ENCODE measurements around the gene HAAO. TPM values are rescaled to one million over a fixed set of nuclear protein-coding genes. Genes with fewer than 3 reads are reported as not detected.

Gene HAAO
- 10 to 100 TPM in 1 of 4 donors, 1 to 10 TPM in 2, under 1 TPM in 1; 0.61 to 10.5 (median 5.2) TPM for total RNA-seq

- Histone ChIP-seq H3K9me3 (no peaks in the 10 kb centered on the region), H3K4me1 (peaks cover 15 to 60% (median 28%) of the 10 kb centered on the region in 3 donors), H3K27ac (peak within 1 kb of the TSS; percentile 77 to 92 (median 90)), H3K27me3 (no peaks in the 10 kb centered on the region), H3K4me3 (peak within 1 kb of the TSS; percentile 51 to 78 (median 68)), H3K36me3 (no peaks in the 10 kb centered on the region)
- TF ChIP-seq POLR2A (IDR thresholded peaks at IDR 0.05) (no peak), CTCF (IDR thresholded peaks at IDR 0.05) (peak in 3 of 6 experiments; percentile 6 to 17 (median 14))
- intact Hi-C loops (cut with DNase I) = no loop called here
- 0% methylated on average over 2 of the region's 75 CpGs; no CpG with 5 or more reads in 1 of the 2 donors for WGBS, 2 donors
- DNase-seq = no peak
These were observed at the start of gene HAAO for GRCh38 chr2:42792583-42793333. HAAO (minus strand) TSS chr2:42792583; CDS start chr2:42792536, 47 bp downstream.

GRCh38 chr2:42841344-42841743 is 49.0 kb upstream of the HAAO start:
- Histone ChIP-seq H3K4me1 (peaks cover 11 to 64% (median 19%) of the 10 kb centered on the region in 3 donors), H3K36me3 (no peaks in the 10 kb centered on the region), H3K9me3 (no peaks in the 10 kb centered on the region), H3K27ac (no peak overlapping the region), H3K4me3 (no peak overlapping the region), H3K27me3 (no peaks in the 10 kb centered on the region)
- TF ChIP-seq CTCF (IDR thresholded peaks at IDR 0.05) (no peak), POLR2A (IDR thresholded peaks at IDR 0.05) (no peak)
- 100% methylated on average over 1 of the region's 5 CpGs; no CpG with 5 or more reads in 1 of the 2 donors for WGBS, 2 donors
- DNase-seq = no peak
- intact Hi-C loops (cut with DNase I) = no loop called here

GRCh38 chr2:42840760-42841159 is 48.4 kb upstream of the HAAO start:
- H3K4me3 ChIP-seq = no peak overlapping the region
- peak overlapping the region in 2 of 4 donors; percentile 48 to 49 for H3K27ac ChIP-seq
- TF ChIP-seq CTCF (IDR thresholded peaks at IDR 0.05) (no peak), POLR2A (IDR thresholded peaks at IDR 0.05) (no peak)
- H3K9me3 ChIP-seq = no peaks in the 10 kb centered on the region
- no peaks in the 10 kb centered on the region for H3K27me3 ChIP-seq
- 86 to 90% methylated on average over 6 of the region's 6 CpGs for WGBS, 2 donors
- H3K4me1 ChIP-seq = peaks cover 11 to 64% (median 21%) of the 10 kb centered on the region in 3 donors
- no peaks in the 10 kb centered on the region for H3K36me3 ChIP-seq
- no peak for DNase-seq
- intact Hi-C loops (cut with DNase I) = no loop called here

- DNase-seq = no peak
- intact Hi-C loops (cut with DNase I) = no loop called here
- Histone ChIP-seq H3K4me3 (no peak overlapping the region), H3K27me3 (no peaks in the 10 kb centered on the region), H3K36me3 (no peaks in the 10 kb centered on the region), H3K4me1 (peaks cover 6 to 58% (median 18%) of the 10 kb centered on the region in 3 donors), H3K27ac (peak overlapping the region in 2 of 4 donors; percentile 48 to 49), H3K9me3 (no peaks in the 10 kb centered on the region)
- 48 to 64% methylated on average over 4 of the region's 4 CpGs for WGBS, 2 donors
- no peak for TF ChIP-seq CTCF (IDR thresholded peaks at IDR 0.05)
- no peak for TF ChIP-seq POLR2A (IDR thresholded peaks at IDR 0.05)
These were observed 47.6 kb upstream of the HAAO start for GRCh38 chr2:42839809-42840501.

GRCh38 chr2:42838133-42838532 is 45.8 kb upstream of the HAAO start:
- H3K27me3 ChIP-seq = no peaks in the 10 kb centered on the region
- TF ChIP-seq CTCF (IDR thresholded peaks at IDR 0.05) (no peak), POLR2A (IDR thresholded peaks at IDR 0.05) (no peak)
- intact Hi-C loops (cut with DNase I) = no loop called here
- 97 to 98% methylated on average over 5 of the region's 5 CpGs for WGBS, 2 donors
- H3K36me3 ChIP-seq = no peaks in the 10 kb centered on the region
- H3K27ac ChIP-seq = no peak overlapping the region
- H3K4me3 ChIP-seq = no peak overlapping the region
- H3K4me1 ChIP-seq = peaks cover 0 to 41% (median 18%) of the 10 kb centered on the region in 3 donors
- DNase-seq = no peak
- no peaks in the 10 kb centered on the region for H3K9me3 ChIP-seq
